AG04449 (cell line): ENCODE results near the gene SAMM50.
A peak's percentile ranks its signal among the peaks of the same experiment; 100 is the strongest.

Source experiments
- CTCF ChIA-PET: fragments of 350-600 bp; formaldehyde crosslinking; extraction: SDS; loops from one replicate; lab custom pipeline; 2021; ENCODE audit warnings: antibody characterized with exemption; lab: Yijun Ruan, JAX
- POLR2A ChIA-PET: fragments of 400-600, 350-600 bp; formaldehyde crosslinking; extraction: SDS; loops from one replicate; lab custom pipeline; 2020; ENCODE audit warnings: antibody characterized with exemption, inconsistent platforms; lab: Yijun Ruan, JAX
- DNase-seq: peaks from one replicate; pipeline ENCODE4 v3.0.0-alpha.2; 2010; ENCODE audit warnings: low read depth, low spot score
- H3K4me3 ChIP-seq: 2 replicates; pipeline ENCODE4 v1.5.1; 2011; ENCODE audit warnings: low read depth, mild to moderate bottlenecking, control low read depth, low read length
- TF ChIP-seq, protein P1 (sequence below): IDR thresholded peaks from one replicate; pipeline ENCODE4 v1.5.1; 2011; ENCODE audit warnings: mild to moderate bottlenecking, moderate library complexity, low read length, control low read depth, inconsistent platforms; ENCODE audit not compliant: insufficient read depth; ENCODE audit errors: missing control alignments

Gene SAMM50

GRCh38 chr22:44018594-44018993 lies 63.4 kb downstream of the SAMM50 start:
- H3K4me3 ChIP-seq = no peak overlapping the region
- TF ChIP-seq, protein P1, sequence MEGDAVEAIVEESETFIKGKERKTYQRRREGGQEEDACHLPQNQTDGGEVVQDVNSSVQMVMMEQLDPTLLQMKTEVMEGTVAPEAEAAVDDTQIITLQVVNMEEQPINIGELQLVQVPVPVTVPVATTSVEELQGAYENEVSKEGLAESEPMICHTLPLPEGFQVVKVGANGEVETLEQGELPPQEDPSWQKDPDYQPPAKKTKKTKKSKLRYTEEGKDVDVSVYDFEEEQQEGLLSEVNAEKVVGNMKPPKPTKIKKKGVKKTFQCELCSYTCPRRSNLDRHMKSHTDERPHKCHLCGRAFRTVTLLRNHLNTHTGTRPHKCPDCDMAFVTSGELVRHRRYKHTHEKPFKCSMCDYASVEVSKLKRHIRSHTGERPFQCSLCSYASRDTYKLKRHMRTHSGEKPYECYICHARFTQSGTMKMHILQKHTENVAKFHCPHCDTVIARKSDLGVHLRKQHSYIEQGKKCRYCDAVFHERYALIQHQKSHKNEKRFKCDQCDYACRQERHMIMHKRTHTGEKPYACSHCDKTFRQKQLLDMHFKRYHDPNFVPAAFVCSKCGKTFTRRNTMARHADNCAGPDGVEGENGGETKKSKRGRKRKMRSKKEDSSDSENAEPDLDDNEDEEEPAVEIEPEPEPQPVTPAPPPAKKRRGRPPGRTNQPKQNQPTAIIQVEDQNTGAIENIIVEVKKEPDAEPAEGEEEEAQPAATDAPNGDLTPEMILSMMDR = no peak
- ChIA-PET POLR2A (no interaction called here), CTCF (interaction anchor here (2.8 kb wide), 1 partner anchor 26 kb away, joined by 19 read pairs; no protein-coding TSS in a partner anchor)
- DNase-seq = no peak

DNA sequence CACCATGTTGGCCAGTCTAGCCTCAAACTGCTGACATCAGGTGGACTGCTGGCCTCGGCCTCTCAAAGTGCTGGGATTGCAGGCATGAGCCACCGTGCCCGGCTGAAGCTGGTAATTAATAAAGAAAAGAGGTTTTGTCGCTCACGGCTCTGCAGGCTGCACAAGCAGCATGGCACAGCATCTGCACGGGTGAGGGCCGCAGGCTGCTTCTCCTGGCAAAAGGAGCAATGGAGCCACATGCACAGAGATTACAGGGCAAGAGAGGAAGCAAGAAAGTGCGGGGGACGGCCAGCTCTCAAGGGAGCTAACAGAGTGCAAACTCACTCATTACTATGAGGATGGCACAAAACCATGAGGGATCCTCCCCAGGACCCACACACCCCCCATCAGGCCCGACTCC lies 64.2 kb downstream of the SAMM50 start:
- TF ChIP-seq, protein P1 = no peak
- ChIA-PET POLR2A (no interaction called here), CTCF (interaction anchor here (2.8 kb wide), 1 partner anchor 26 kb away, joined by 19 read pairs; no protein-coding TSS in a partner anchor)
- no peak overlapping the region for H3K4me3 ChIP-seq
- no peak for DNase-seq

DNA sequence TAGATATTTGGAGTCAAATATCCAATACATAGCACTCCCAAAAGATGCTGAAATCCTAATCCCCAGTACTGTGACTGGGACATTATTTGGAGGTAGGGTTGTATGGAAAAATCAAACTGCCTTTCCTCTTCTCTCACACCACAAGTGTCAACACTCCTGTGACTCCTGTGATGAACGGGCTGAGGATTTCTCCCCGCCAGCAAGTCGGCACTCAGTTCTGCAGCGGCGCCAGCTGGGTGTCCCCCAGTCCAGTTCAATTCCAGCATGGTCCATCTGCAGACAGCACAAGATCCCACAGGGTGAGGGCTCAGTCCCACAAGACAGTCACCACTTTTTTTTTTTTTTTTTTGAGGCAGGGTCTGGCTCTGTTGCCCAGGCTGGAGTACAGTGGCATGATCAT lies 64.6 kb downstream of the SAMM50 start:
- POLR2A ChIA-PET = no interaction called here
- TF ChIP-seq, protein P1 = no peak
- H3K4me3 ChIP-seq = no peak overlapping the region
- CTCF ChIA-PET = interaction anchor here (1.4 to 2.8 kb wide), 2 partner anchors 27 to 62 kb away, joined by 4 to 19 read pairs; no protein-coding TSS in a partner anchor
- DNase-seq = no peak

- CTCF ChIA-PET = interaction anchor here (0.8 to 2.8 kb wide), 3 partner anchors 28 to 75 kb away, joined by 3 to 19 read pairs (median 4); no protein-coding TSS in a partner anchor
- H3K4me3 ChIP-seq = no peak overlapping the region
- no peak for DNase-seq
- POLR2A ChIA-PET = no interaction called here
- TF ChIP-seq, protein P1 = no peak
These were observed 65.7 kb downstream of the SAMM50 start for GRCh38 chr22:44020981-44021380.

DNA sequence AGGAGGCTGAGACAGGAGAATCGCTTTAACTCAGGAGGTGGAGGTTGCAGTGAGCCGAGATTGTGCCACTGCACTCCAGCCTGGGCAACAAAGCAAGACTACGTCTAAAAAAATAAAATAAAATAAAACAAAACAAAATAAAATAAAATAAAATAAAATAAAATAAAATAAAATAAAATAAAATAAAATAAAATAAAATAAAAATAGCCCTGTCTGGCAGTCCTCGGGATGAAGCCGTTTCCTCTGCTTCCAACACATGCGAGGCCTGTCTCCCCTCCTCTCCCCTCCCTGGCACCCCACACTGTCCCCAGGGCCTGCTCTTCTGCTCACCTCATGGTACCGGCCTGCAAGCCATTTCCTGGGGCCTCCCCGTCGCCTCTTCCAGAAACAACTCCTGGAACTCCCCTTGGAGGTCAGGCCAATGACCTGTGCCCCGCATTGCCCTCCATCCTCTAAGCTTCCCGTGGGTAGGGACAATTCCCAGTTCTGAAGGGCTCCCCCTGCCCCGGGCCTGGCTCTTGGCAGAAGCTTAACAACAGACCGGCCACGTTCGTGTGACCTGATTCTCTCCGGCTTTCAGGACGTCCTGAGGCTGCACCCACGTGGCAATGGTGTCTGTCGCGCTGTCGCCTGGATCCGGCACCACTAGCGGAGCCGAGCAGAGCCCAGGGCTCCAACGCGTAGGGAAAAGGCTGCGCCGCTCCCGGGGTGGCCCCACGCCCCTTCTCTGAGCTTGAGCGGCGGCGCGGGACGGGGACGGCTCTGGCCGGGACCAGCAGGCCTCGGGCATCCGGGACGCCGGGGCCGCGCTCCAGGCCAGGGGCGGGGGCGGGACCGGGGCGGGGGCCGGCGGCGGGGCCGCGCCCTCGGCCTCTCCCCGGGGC lies 68.4 kb downstream of the SAMM50 start:
- H3K4me3 ChIP-seq = peak overlapping the region; percentile 68
- CTCF ChIA-PET = interaction anchor here (1.0 to 2.2 kb wide), 3 partner anchors 9 to 31 kb away, joined by 3 to 5 read pairs (median 3); no protein-coding TSS in a partner anchor
- DNase-seq = no peak
- POLR2A ChIA-PET = interaction anchor here (0.7 to 1.2 kb wide), 3 partner anchors 9 to 82 kb away, joined by 3 to 4 read pairs (median 3); no protein-coding TSS in a partner anchor
- TF ChIP-seq, protein P1 = no peak
